ENCODE measurements around the gene ZFY.
"Not testable (repeated sequence)": the region's sequence is repeated elsewhere in the genome, so short reads cannot be mapped to it uniquely, and the experiment has no call there.

The ZFY gene

GRCh38 chrY:2973110-2973751, 38.0 kb downstream of the ZFY start:
- DNase-seq (ENCODE audit: low spot score) = no peak

- no peak for DNase-seq (ENCODE audit: low spot score)
Measured at GRCh38 chrY:2979283-2979682, 44.1 kb downstream of the ZFY start.

- no peak for DNase-seq (ENCODE audit: low spot score)
Measured at GRCh38 chrY:2984491-2984890, 49.3 kb downstream of the ZFY start.

GRCh38 chrY:2987178-2987577, 52.0 kb downstream of the ZFY start:
- DNase-seq (ENCODE audit: low spot score) = not testable (repeated sequence)

- DNase-seq (ENCODE audit: low spot score) = not testable (repeated sequence)
Measured at GRCh38 chrY:2997369-2997768, 62.2 kb downstream of the ZFY start.

GRCh38 chrY:3002190-3002589, 67.0 kb downstream of the ZFY start:
- DNase-seq (ENCODE audit: low spot score) = no peak

- DNase-seq (ENCODE audit: low spot score) = no peak
Measured at GRCh38 chrY:3002680-3003515, 67.7 kb downstream of the ZFY start.

- DNase-seq (ENCODE audit: low spot score) = no peak
Measured at GRCh38 chrY:3003516-3003830, 68.3 kb downstream of the ZFY start.

- no peak for DNase-seq (ENCODE audit: low spot score)
Measured at GRCh38 chrY:3003846-3004245, 68.7 kb downstream of the ZFY start.

GRCh38 chrY:3006031-3006430, 70.8 kb downstream of the ZFY start:
- not testable (repeated sequence) for DNase-seq (ENCODE audit: low spot score)

- no peak for DNase-seq (ENCODE audit: low spot score)
Measured at GRCh38 chrY:3007967-3008366, 72.8 kb downstream of the ZFY start.

GRCh38 chrY:3012226-3012625, 77.0 kb downstream of the ZFY start:
- no peak for DNase-seq (ENCODE audit: low spot score)

GRCh38 chrY:3016594-3016993, 81.4 kb downstream of the ZFY start:
- DNase-seq (ENCODE audit: low spot score) = no peak

GRCh38 chrY:3018546-3018945, 83.4 kb downstream of the ZFY start:
- DNase-seq (ENCODE audit: low spot score) = no peak

GRCh38 chrY:3019584-3019983, 84.4 kb downstream of the ZFY start:
- DNase-seq (ENCODE audit: low spot score) = no peak

- no peak for DNase-seq (ENCODE audit: low spot score)
Measured at GRCh38 chrY:3021176-3021575, 86.0 kb downstream of the ZFY start.

- DNase-seq (ENCODE audit: low spot score) = no peak
Measured at GRCh38 chrY:3023606-3024005, 88.4 kb downstream of the ZFY start.

- no peak for DNase-seq (ENCODE audit: low spot score)
Measured at GRCh38 chrY:3025357-3025756, 90.2 kb downstream of the ZFY start.
